Right hindlimb (tissue), 1 donor: ENCODE results near the gene SPATA9.
A peak's percentile ranks its signal among the peaks of the same experiment; 100 is the strongest.
"Not testable (repeated sequence)": the region's sequence is repeated elsewhere in the genome, so short reads cannot be mapped to it uniquely, and the experiment has no call there.

Source experiments
- DNase-seq: peaks from one replicate; pipeline ENCODE4 v3.0.0-alpha.2; 2018

Gene SPATA9

GRCh38 chr5:95643152-95643551 is 39.6 kb downstream of the SPATA9 start:
- no peak for DNase-seq

DNA sequence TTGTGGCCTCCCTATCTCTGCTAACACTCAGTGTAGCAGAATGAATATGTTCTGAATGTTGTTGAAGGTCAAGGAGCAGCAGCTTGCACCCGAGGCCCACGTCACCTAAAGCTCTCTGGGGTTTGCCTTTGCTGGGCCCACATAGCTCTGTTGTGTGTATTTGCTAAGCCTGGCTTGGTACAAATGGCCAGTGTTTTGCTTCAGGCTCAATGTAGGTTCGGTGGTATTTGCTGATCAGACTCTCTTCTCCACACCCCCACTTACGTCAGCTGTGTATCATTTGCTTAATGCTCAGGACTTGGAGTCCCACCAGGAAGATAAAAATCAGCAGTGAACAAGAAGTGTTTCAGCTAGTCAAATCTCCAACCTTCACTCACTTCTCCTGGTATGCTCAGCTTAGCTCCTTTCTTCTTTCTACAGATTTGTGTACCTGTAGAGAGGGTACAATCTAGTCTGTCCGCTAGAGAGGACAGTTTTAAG is 41.0 kb downstream of the SPATA9 start:
- DNase-seq = no peak

DNA sequence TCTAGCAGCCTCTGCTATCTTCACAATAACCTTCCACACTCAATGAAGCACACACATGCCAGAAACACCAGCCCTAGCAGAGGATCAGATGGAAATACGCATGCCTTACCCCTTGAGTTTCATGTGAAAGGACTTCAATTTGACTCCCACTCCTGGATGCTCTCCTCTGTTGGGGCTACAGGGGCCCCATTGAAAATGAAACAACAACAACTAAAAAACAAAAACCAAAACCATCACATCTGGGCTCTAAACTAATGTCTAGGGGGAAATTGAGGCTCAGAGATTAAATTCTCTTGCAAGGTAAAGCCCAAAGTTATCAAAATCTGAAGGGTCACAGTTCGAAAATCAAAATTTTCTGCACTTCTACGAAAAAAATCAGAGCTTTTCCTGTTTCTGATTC is 44.2 kb downstream of the SPATA9 start:
- DNase-seq = no peak

GRCh38 chr5:95634081-95634480 is 48.7 kb downstream of the SPATA9 start:
- DNase-seq = no peak

DNA sequence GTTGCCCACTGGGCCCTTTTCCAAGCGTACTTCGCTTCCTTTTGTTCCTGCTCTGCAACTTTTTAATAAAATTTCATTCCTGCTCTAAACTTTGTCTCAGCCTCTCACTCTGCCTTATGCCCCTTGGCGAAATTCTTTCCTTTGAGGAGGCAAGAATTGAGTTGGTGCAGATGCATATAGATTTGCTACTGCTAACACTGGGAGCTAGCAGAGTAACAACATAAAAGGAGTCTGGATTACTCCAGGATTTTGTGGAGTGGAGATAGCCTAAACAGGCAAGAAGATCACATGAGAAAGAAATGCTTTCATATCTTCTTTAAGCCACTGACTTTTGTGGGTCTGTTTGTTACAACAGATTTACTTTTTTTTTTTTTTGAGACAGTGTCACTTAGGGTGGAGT is 49.1 kb downstream of the SPATA9 start:
- DNase-seq = no peak

DNA sequence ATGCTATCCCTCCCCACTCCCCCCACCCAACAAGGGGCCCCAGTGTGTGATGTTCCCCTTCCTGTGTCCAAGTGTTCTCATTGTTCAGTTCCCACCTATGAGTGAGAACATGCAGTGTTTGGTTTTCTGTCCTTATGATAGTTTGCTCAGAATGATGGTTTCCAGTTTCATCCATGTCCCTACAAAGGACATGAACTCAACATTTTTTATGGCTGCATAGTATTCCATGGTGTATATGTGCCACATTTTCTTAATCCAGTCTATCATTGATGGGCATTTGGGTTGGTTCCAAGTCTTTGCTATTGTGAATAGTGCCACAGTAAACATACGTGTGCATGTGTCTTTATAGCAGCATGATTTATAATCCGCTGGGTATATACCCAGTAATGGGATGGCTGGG is 49.8 kb downstream of the SPATA9 start:
- DNase-seq = not testable (repeated sequence)

GRCh38 chr5:95631991-95632675 is 50.7 kb downstream of the SPATA9 start:
- no peak for DNase-seq

DNA sequence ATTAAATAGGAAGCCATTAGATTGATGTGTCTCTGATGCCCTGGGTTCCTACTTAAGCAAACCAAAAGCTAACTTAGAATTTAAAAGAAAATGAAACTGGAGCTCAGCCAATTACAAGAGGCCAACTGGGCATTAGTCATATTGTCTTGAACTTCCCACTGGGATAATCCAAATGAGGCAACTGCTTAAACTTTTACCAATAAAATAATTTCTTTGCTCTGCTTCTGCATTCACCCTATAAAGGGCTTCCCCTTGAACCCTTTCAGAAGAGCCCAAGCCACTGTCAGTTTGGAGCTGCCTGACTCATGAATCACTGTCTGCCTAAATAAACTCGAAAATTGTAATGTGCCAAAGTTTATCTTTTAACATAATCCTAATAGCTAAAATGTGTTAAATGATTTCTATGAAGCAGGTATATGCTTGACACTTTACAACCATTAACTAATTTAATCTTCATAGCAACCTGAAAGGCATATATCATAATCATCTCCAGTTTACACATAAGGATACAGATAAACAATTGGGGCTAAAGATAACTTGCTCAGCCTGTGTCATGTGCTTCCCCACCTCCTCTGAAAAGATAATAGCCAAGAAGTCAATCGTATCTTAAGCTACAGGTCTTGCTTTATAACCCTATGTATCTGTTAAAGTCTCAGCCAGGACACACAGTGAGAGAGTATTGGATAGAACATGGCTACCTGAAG is 51.4 kb downstream of the SPATA9 start:
- no peak for DNase-seq

DNA sequence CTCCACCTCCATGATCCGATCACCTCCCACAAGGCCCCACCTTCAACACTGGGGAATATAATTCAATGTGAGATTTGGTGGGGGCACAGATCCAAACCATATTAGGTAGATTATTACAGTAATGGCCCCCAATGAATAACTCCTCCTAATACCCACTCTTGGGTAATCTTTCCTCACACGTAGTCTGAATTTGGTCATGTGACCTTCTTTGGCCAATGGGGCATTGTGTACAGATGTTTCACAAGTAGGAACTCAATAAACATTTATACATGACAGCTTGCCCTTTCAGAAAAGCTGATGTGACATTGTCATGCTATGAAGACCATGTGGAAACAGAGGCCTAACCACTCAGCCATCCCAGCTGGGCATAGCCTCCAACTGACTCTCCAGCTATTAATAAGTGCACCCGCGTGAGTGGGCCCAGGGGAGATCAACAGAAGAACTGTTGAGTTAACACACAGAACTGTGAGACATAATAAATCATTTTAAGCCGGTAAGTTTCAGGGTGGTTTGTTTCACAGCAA is 52.3 kb downstream of the SPATA9 start:
- DNase-seq = no peak

DNA sequence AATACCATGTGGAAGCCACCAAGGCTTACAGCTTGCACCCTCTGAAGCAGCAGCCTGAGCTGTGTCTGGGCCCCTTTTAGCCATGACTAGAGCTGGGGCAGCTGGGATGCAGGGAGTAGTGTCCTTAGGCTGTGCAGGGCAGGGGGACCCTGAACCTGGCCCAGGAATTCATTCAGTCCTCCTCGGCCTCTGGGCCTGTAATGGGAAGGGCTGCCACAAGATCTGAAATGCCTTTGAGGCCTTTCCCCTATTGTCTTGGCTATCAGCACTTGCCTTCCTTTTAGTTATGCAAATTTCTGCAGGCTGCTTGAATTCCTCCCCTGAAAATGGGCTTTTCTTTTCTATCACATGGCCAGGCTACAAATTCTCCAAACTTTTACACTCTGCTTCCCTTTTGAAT is 53.9 kb downstream of the SPATA9 start:
- DNase-seq = no peak

GRCh38 chr5:95627971-95628810 is 54.6 kb downstream of the SPATA9 start:
- DNase-seq = no peak

DNA sequence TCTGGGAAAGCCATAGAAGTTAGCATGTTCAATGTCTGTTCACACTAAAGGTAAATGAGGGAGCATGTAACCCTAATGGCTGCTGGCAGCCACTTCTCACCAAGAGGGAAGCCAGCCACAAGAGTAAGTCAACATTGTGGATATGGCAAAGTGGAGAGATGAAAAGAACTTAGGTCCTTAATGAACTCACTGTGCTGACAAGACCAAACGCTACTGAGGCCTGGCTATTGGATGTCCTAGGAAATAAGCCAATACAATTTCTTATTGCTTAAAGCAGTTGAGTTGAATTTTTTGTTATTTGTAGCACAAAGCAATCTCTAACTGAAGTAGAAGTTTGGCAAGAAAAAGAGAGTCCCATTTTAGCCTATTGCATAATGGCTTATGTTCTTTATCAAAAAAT is 56.1 kb downstream of the SPATA9 start:
- DNase-seq = no peak

DNA sequence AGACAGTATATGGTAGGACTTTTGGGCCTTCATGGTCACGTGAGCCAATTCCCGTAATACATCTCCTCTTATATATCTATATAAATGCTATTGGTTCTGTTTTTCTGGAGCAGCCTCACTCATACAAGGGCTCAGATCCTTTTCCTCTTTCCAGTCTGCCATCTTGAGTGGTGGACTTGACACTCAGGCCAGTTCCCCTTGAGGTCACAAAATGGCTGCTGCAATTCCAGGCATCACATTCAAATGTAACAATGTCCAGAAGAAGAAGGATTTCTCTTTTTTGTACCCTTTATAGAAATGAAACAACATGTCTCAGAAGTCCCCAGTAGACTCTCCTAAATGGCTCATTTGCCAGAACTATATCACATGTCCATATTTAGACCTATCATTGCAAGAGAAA is 58.4 kb downstream of the SPATA9 start:
- no peak for DNase-seq

- no peak for DNase-seq
Observed at GRCh38 chr5:95623706-95624105, 59.1 kb downstream of the SPATA9 start.

GRCh38 chr5:95621839-95622629 is 60.8 kb downstream of the SPATA9 start:
- DNase-seq = no peak

GRCh38 chr5:95620870-95621838 is 61.6 kb downstream of the SPATA9 start:
- peak; percentile 58 for DNase-seq

- DNase-seq = peak; percentile 64
Observed at GRCh38 chr5:95620030-95620869, 62.5 kb downstream of the SPATA9 start, which contains the start of gene GPR150. TSS of gene GPR150 (plus strand) at chr5:95620087. CDS start at chr5:95620276, 189 bp downstream.

DNA sequence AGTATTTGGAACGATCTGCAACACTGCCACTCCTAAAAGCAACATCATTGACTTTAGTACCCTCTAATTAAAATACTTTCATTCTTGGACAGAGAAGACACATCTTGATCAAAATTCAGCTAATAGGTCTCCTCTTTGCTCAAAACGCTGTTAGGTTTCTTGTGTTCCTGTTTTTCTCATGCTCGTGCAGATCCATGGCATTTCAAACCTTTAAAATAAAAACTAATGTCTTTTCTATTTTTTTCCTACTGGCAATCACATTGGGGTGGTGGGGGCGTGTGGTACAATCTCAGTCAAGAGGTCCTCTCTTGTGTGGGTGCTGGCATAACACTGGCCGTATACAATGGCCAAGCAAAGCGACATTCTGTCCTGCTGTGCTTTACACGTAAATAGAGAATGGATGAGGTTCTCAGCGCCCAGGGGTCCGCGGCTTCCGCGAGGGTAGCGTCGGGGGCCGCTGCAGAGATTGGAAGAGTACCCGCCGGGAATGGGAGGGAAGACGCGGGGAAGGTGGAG is 63.2 kb downstream of the SPATA9 start:
- no peak for DNase-seq

DNA sequence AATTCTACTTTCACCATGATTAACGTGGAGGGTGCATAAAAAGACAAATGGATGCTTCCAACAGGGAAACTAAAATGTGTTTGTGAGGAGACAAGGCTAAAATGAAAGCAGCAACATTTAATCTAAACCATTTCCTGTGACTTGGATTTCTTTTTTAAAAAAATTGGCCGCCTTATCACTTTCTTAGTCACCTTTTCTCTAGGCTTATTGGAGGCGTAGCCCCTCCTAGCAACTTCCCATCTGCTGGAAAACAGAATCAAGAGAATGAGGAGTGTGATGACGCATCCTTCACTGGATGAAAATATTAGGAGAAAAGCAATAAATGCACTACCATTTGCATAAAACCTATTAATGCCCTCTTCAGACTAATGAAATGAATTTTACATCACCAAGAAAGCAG is 63.7 kb downstream of the SPATA9 start:
- DNase-seq = no peak

DNA sequence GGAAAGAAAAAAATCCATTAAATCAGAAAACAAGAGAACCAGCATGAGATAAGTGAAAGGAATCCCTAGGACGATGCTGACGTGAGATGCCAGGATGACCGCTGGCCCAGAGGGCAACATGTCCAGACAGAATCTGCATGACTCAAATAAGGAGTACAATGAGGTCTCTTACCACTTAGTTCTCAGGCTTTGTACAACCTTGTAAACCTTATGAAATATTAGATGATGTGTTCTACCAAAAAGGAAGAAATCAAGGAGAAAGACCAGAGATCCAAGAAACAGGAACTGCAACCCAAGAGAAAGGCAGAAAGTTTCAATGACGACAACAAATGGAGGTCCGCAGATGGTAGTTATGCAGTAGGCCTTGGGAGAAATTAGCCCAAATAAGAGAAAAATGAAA is 65.7 kb downstream of the SPATA9 start:
- no peak for DNase-seq
